ENCODE measurements around the gene ADAMTS13.

ADAMTS13 gene

GRCh38 chr9:133454943-133455673, 32.9 kb downstream of the ADAMTS13 start:
- no peak overlapping the region for H3K4me3 ChIP-seq (ENCODE audit: insufficient read depth, low read length, poor library complexity, severe bottlenecking)
- no peak overlapping the region for H3K4me2 ChIP-seq (ENCODE audit: low read depth, low read length, poor library complexity, severe bottlenecking)
- no peak overlapping the region for H2AFZ ChIP-seq (ENCODE audit: low read depth, low read length, severe bottlenecking)
- no peaks in the 10 kb centered on the region for H3K79me2 ChIP-seq (ENCODE audit: insufficient read depth, low read length)
- no peaks in the 10 kb centered on the region for H4K20me1 ChIP-seq (ENCODE audit: low read depth, low read length)
- TF ChIP-seq CTCF (IDR thresholded peaks at IDR 0.05; ENCODE audit: insufficient read depth, low read length, poor library complexity, severe bottlenecking) (no peak), EZH2phosphoT487 (conservative IDR thresholded peaks at IDR 0.05; ENCODE audit: low read length) (no peak)
- H3K36me3 ChIP-seq (ENCODE audit: low read length), result no peaks in the 10 kb centered on the region
- no peaks in the 10 kb centered on the region for H3K9me3 ChIP-seq (ENCODE audit: insufficient read depth, low read length)
- H3F3A ChIP-seq (ENCODE audit: insufficient read depth), result no peaks in the 10 kb centered on the region
- no peak overlapping the region for H3K9ac ChIP-seq (ENCODE audit: low read length)
- H3K27me3 ChIP-seq (ENCODE audit: low read length), result no peaks in the 10 kb centered on the region
- no peaks in the 10 kb centered on the region for H3K9me2 ChIP-seq (replicated peaks; ENCODE audit: insufficient read depth, low read length)
- H3K27ac ChIP-seq (ENCODE audit: low read depth, low read length), result no peak overlapping the region

GRCh38 chr9:133455936-133456335, 33.8 kb downstream of the ADAMTS13 start:
- Histone ChIP-seq H3K9ac (ENCODE audit: low read length) (no peak overlapping the region), H3K27me3 (ENCODE audit: low read length) (no peaks in the 10 kb centered on the region), H2AFZ (ENCODE audit: low read depth, low read length, severe bottlenecking) (no peak overlapping the region), H3K27ac (ENCODE audit: low read depth, low read length) (no peak overlapping the region), H3K4me2 (ENCODE audit: low read depth, low read length, poor library complexity, severe bottlenecking) (no peak overlapping the region), H3K4me3 (ENCODE audit: insufficient read depth, low read length, poor library complexity, severe bottlenecking) (no peak overlapping the region), H3K79me2 (ENCODE audit: insufficient read depth, low read length) (no peaks in the 10 kb centered on the region), H3K9me3 (ENCODE audit: insufficient read depth, low read length) (no peaks in the 10 kb centered on the region), H3K9me2 (replicated peaks; ENCODE audit: insufficient read depth, low read length) (no peaks in the 10 kb centered on the region), H4K20me1 (ENCODE audit: low read depth, low read length) (no peaks in the 10 kb centered on the region), H3F3A (ENCODE audit: insufficient read depth) (no peaks in the 10 kb centered on the region), H3K36me3 (ENCODE audit: low read length) (no peaks in the 10 kb centered on the region)
- TF ChIP-seq EZH2phosphoT487 (conservative IDR thresholded peaks at IDR 0.05; ENCODE audit: low read length) (no peak), CTCF (IDR thresholded peaks at IDR 0.05; ENCODE audit: insufficient read depth, low read length, poor library complexity, severe bottlenecking) (no peak)

GRCh38 chr9:133456409-133456808, 34.2 kb downstream of the ADAMTS13 start:
- Histone ChIP-seq H3F3A (ENCODE audit: insufficient read depth) (no peaks in the 10 kb centered on the region), H3K4me2 (ENCODE audit: low read depth, low read length, poor library complexity, severe bottlenecking) (no peak overlapping the region), H4K20me1 (ENCODE audit: low read depth, low read length) (no peaks in the 10 kb centered on the region), H3K9me3 (ENCODE audit: insufficient read depth, low read length) (no peaks in the 10 kb centered on the region), H3K36me3 (ENCODE audit: low read length) (no peaks in the 10 kb centered on the region), H3K9me2 (replicated peaks; ENCODE audit: insufficient read depth, low read length) (no peaks in the 10 kb centered on the region), H3K4me3 (ENCODE audit: insufficient read depth, low read length, poor library complexity, severe bottlenecking) (no peak overlapping the region), H3K27ac (ENCODE audit: low read depth, low read length) (no peak overlapping the region), H2AFZ (ENCODE audit: low read depth, low read length, severe bottlenecking) (no peak overlapping the region), H3K79me2 (ENCODE audit: insufficient read depth, low read length) (no peaks in the 10 kb centered on the region), H3K27me3 (ENCODE audit: low read length) (no peaks in the 10 kb centered on the region), H3K9ac (ENCODE audit: low read length) (no peak overlapping the region)
- TF ChIP-seq CTCF (IDR thresholded peaks at IDR 0.05; ENCODE audit: insufficient read depth, low read length, poor library complexity, severe bottlenecking), result no peak
- TF ChIP-seq EZH2phosphoT487 (conservative IDR thresholded peaks at IDR 0.05; ENCODE audit: low read length), result no peak
